OCI-LY1 (cell line): Measurements from ENCODE around the gene IRS1.

Experiments
- CTCF ChIP-seq: fragments of 200-600 bp; sonication (generic), shearing (Covaris generic); IDR thresholded peaks from 2 replicates; pipeline ENCODE4 v1.5.1; 2017; ENCODE audit warnings: mild to moderate bottlenecking, antibody characterized with exemption, low read length, moderate library complexity, mixed read lengths
- EZH2 ChIP-seq: fragments of 200-600 bp; sonication (generic), shearing (Covaris generic); IDR thresholded peaks from 2 replicates; pipeline ENCODE4 v1.8.0; 2017; ENCODE audit warnings: borderline replicate concordance, mixed run types, mild to moderate bottlenecking, antibody characterized with exemption, low read length, moderate library complexity, mixed read lengths

DNA sequence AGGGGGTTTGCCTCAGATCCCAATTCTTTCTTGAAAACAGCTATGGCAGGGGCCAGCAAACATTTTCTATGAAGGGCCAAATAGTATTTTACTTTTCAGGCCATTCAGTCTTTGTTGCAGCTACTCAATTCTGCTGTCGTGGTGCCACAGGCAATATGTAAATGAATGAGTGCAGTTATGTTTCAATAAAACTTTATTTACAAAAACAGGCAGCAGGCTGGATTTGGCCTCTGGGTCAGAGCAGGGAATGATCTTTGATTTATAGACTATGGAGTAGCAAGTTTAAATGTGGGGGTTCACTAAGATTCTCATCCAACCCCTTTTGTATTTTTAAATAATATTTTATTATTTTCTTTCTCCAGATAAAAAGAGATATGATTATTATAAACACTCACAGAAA, 72.4 kb downstream of the IRS1 start:
- TF ChIP-seq CTCF (no peak), EZH2 (no peak)
